ENCODE data around the gene BCR. TPM values are rescaled to one million over a fixed set of nuclear protein-coding genes. Genes with fewer than 3 reads are reported as not detected.
A peak's percentile ranks its signal among the peaks of the same experiment; 100 is the strongest.

BCR gene
- total and polyA plus RNA-seq, 12 donors: 10.9 to 33.4 (median 25.8) TPM

DNA sequence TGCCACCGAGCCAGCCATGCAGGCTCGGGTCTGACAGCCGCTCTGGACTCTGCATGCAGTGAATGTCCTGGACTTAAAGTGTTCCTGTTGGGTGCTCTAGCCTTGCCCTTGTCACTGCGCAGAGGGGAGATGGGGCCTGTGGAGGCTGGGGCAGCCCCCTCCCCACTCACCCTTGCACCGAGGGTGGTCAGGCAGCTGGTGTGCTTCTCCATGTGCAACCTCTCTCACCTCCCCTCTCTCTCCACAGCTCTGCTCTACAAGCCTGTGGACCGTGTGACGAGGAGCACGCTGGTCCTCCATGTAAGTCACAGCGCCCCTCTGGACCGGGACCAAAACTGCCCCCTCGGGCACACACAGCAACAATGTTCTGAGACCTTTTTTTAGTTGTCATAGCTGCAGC, 92.5 kb downstream of the BCR start:
- Histone ChIP-seq H3K36me3 (peaks cover 0 to 97% (median 35%) of the 10 kb centered on the region in 9 donors), H3K27ac (no peak overlapping the region), H3K9me3 (no peaks in the 10 kb centered on the region), H3K4me3 (no peak overlapping the region), H3K27me3 (no peaks in the 10 kb centered on the region), H3K4me1 (peaks cover 0 to 2% (median 0%) of the 10 kb centered on the region in 9 donors)
- DNase-seq (no peak), ATAC-seq (no peak)
- TF ChIP-seq, protein P1, sequence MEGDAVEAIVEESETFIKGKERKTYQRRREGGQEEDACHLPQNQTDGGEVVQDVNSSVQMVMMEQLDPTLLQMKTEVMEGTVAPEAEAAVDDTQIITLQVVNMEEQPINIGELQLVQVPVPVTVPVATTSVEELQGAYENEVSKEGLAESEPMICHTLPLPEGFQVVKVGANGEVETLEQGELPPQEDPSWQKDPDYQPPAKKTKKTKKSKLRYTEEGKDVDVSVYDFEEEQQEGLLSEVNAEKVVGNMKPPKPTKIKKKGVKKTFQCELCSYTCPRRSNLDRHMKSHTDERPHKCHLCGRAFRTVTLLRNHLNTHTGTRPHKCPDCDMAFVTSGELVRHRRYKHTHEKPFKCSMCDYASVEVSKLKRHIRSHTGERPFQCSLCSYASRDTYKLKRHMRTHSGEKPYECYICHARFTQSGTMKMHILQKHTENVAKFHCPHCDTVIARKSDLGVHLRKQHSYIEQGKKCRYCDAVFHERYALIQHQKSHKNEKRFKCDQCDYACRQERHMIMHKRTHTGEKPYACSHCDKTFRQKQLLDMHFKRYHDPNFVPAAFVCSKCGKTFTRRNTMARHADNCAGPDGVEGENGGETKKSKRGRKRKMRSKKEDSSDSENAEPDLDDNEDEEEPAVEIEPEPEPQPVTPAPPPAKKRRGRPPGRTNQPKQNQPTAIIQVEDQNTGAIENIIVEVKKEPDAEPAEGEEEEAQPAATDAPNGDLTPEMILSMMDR (IDR thresholded peaks at IDR 0.05): no peak
- intact Hi-C loops (cut with DNase I): loop anchor here in 2 of 10 donors (5.0 to 10.0 kb wide), 2 partner anchors 36 to 48 kb away; no protein-coding TSS in a partner anchor
- 95 to 96% methylated on average over 11 of the region's 11 CpGs for WGBS, 2 donors

DNA sequence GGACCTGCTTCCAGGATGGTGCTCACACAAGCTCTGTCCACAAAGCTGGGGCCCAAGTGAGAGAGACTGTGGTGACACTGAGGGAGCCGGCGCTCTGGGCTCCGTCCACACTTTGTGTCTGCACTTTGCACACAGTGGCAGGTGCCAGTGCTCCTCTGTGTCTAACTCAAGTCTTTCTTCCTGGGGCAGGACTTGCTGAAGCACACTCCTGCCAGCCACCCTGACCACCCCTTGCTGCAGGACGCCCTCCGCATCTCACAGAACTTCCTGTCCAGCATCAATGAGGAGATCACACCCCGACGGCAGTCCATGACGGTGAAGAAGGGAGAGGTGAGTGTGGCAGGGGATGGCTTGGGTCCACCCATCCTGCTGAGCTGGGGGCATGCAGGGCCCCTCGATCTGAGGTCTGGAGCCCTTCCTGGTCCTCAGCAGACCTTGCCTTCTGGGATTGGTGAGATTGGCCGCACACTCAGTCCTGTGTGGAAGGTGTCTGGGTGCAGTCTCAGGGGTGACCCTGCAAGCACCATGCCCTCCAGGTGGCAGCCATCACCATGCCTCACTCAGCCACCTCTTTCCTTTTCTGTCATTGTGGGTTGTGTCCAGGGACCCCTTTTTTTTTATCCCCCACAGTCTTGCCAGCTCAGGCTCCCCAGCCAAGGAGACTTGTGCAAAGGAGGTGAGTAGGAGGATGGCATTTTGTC, 93.3 kb downstream of the BCR start:
- peaks cover 0 to 9% (median 4%) of the 10 kb centered on the region in 9 donors for H3K4me1 ChIP-seq
- TF ChIP-seq, protein P1 (IDR thresholded peaks at IDR 0.05): no peak
- H3K27ac ChIP-seq: no peak overlapping the region
- intact Hi-C loops (cut with DNase I): loop anchor here in 2 of 10 donors (5.0 to 10.0 kb wide), 2 partner anchors 36 to 49 kb away; no protein-coding TSS in a partner anchor
- no peak overlapping the region for H3K4me3 ChIP-seq
- WGBS, 2 donors: 93% methylated on average over 10 of the region's 10 CpGs
- no peaks in the 10 kb centered on the region for H3K27me3 ChIP-seq
- peaks cover 0 to 91% (median 31%) of the 10 kb centered on the region in 9 donors for H3K36me3 ChIP-seq
- H3K9me3 ChIP-seq: no peaks in the 10 kb centered on the region
- no peak for DNase-seq
- peak in 1 of 8 donors; percentile 27 for ATAC-seq

DNA sequence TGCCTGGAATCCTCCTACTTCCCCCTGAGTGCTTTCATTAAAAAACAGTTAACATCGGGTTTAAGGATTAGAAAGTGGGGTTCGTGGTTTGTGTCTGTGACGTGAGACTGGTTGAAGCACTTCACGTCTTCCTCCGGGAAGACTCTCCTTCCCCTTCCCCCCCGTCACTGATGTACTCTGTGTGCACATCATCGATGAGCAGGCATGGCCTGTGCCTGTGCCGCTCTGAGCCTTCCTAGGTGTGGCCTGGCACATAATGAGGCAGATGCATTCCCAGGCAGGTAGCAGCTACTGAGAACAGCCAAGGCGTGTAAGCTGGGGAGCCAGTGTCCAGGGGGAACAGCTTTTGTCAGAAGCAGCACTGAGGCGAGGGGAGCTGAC, 93.8 kb downstream of the BCR start:
- ATAC-seq: no peak
- H3K27ac ChIP-seq: no peak overlapping the region
- H3K27me3 ChIP-seq: no peaks in the 10 kb centered on the region
- H3K36me3 ChIP-seq: peaks cover 0 to 90% (median 27%) of the 10 kb centered on the region in 9 donors
- intact Hi-C loops (cut with DNase I): loop anchor here in 2 of 10 donors (5.0 to 10.0 kb wide), 2 partner anchors 37 to 49 kb away; no protein-coding TSS in a partner anchor
- WGBS, 2 donors: 95% methylated on average over 10 of the region's 10 CpGs
- no peak overlapping the region for H3K4me3 ChIP-seq
- TF ChIP-seq, protein P1 (IDR thresholded peaks at IDR 0.05): no peak
- H3K9me3 ChIP-seq: no peaks in the 10 kb centered on the region
- peaks cover 1 to 15% (median 10%) of the 10 kb centered on the region in 9 donors for H3K4me1 ChIP-seq
- DNase-seq: no peak

DNA sequence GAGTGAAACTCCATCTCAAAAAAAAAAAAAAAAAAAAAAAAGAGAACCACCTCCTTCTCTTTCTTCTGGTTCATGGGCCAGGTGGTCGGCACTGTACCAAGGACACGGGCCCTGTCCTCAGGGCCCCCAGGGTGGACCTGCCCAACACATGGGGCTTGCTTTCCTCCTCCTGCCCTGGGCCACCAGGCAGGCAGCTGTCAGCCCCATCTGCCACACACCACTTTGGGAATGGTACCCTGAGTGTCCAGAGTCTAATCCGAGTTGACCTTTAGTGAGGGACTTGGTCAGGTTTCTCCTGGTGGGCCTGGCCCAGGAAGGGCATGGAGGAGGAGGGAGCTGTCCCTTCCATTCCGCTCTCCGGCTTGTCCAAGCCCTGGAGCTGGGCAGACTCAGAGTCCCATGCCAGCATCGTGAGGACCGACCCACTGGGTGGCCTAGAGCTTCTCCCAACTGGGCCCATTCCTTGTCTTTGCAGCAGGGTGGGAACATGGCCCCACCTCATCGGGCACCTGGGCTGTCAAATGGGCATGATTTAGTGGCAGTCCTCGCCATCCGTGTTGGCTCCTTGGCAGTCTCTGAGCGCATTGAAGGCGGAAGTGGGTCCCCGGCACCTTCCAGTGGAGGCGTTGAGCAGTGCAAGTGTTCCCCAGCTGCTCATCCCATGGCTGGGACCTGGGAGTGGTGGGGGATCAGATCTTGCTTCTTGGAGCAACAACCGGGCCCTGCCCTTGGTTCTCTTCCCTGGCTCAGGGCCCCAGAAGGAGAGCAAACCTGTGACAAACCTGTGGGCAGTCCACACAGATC, 94.8 kb downstream of the BCR start:
- Histone ChIP-seq H3K27ac (no peak overlapping the region), H3K9me3 (no peaks in the 10 kb centered on the region), H3K4me3 (no peak overlapping the region), H3K36me3 (peaks cover 0 to 89% (median 27%) of the 10 kb centered on the region in 9 donors), H3K4me1 (peaks cover 5 to 23% (median 14%) of the 10 kb centered on the region in 9 donors), H3K27me3 (no peaks in the 10 kb centered on the region)
- WGBS, 2 donors: 94 to 97% methylated on average over 15 of the region's 15 CpGs
- intact Hi-C loops (cut with DNase I): loop anchor here in 2 of 10 donors (5.0 to 10.0 kb wide), 2 partner anchors 38 to 50 kb away; no protein-coding TSS in a partner anchor
- TF ChIP-seq, protein P1 (IDR thresholded peaks at IDR 0.05): no peak
- ATAC-seq (no peak), DNase-seq (no peak)
